ELF-1 (cell line): ENCODE data around the gene TSPAN9.
A peak's percentile ranks its signal among the peaks of the same experiment; 100 is the strongest.

Source experiments
- DNase-seq: peaks from one replicate; pipeline ENCODE4 v3.0.0-alpha.2; 2016; ENCODE audit warnings: low read depth, low spot score

TSPAN9 gene

GRCh38 chr12:3274664-3275063 lies 197.5 kb downstream of the TSPAN9 start:
- no peak for DNase-seq

- peak; percentile 77 for DNase-seq
Measured at GRCh38 chr12:3275171-3276041, 198.2 kb downstream of the TSPAN9 start.

GRCh38 chr12:3276226-3276625 lies 199.0 kb downstream of the TSPAN9 start:
- no peak for DNase-seq

- DNase-seq: no peak
Measured at GRCh38 chr12:3277306-3277943, 200.2 kb downstream of the TSPAN9 start.

GRCh38 chr12:3278681-3279414 lies 201.7 kb downstream of the TSPAN9 start:
- no peak for DNase-seq

- no peak for DNase-seq
Measured at GRCh38 chr12:3279415-3279780, 202.2 kb downstream of the TSPAN9 start.

GRCh38 chr12:3279832-3280231 lies 202.7 kb downstream of the TSPAN9 start:
- no peak for DNase-seq

GRCh38 chr12:3280967-3281366 lies 203.8 kb downstream of the TSPAN9 start:
- no peak for DNase-seq

- DNase-seq: no peak
Measured at GRCh38 chr12:3281588-3282383, 204.6 kb downstream of the TSPAN9 start.

GRCh38 chr12:3282384-3282670 lies 205.1 kb downstream of the TSPAN9 start:
- no peak for DNase-seq

GRCh38 chr12:3283137-3283680 lies 206.0 kb downstream of the TSPAN9 start:
- no peak for DNase-seq

GRCh38 chr12:3284405-3284804 lies 207.2 kb downstream of the TSPAN9 start:
- DNase-seq: no peak

- DNase-seq: no peak
Measured at GRCh38 chr12:3285570-3285969, 208.4 kb downstream of the TSPAN9 start.

GRCh38 chr12:3288690-3289089 lies 211.5 kb downstream of the TSPAN9 start:
- DNase-seq: no peak

GRCh38 chr12:3289702-3290101 lies 212.5 kb downstream of the TSPAN9 start:
- no peak for DNase-seq

GRCh38 chr12:3291939-3292338 lies 214.8 kb downstream of the TSPAN9 start:
- no peak for DNase-seq

GRCh38 chr12:3292677-3293412 lies 215.7 kb downstream of the TSPAN9 start:
- DNase-seq: no peak

- DNase-seq: peak; percentile 65
Measured at GRCh38 chr12:3293446-3294161, 216.4 kb downstream of the TSPAN9 start.

- no peak for DNase-seq
Measured at GRCh38 chr12:3294481-3294911, 217.3 kb downstream of the TSPAN9 start.

- no peak for DNase-seq
Measured at GRCh38 chr12:3295225-3295624, 218.0 kb downstream of the TSPAN9 start.
